Fibroblast of lung (primary cell): ENCODE measurements around the gene SPRR4.

Experiments used
- CTCF ChIP-seq, 2 donors: IDR thresholded peaks in 1 of 2; conservative IDR thresholded peaks in 1 of 2; 1 replicate in 1 of 2; 2 replicates in 1 of 2; pipeline ENCODE4 v1.5.1; 2011 to 2012; ENCODE audit warnings: low read length in 2 of 2, control low read depth in 1 of 2, inconsistent platforms in 1 of 2, low read depth in 1 of 2, mild to moderate bottlenecking in 1 of 2
- EZH2 ChIP-seq: IDR thresholded peaks from 2 replicates; pipeline ENCODE4 v1.5.1; 2012; ENCODE audit warnings: low read length, control low read depth, mild to moderate bottlenecking; ENCODE audit errors: missing control alignments

GRCh38 chr1:152941037-152941711 lies 29.3 kb upstream of the SPRR4 start:
- TF ChIP-seq CTCF (conservative IDR thresholded peaks at IDR 0.05 in 1 of 2, IDR thresholded peaks at IDR 0.05 in 1 of 2; ENCODE audit: low read depth in 1 of 2, low read length in 2 of 2) = no peak
- no peak for TF ChIP-seq EZH2
